Glomerular visceral epithelial cell (primary cell): ENCODE measurements around the gene RNU1-3.
"Not testable (repeated sequence)": the region's sequence is repeated elsewhere in the genome, so short reads cannot be mapped to it uniquely, and the experiment has no call there.

ENCODE experiments used
- DNase-seq: peaks from one replicate; pipeline ENCODE4 v3.0.0-alpha.2; 2016; ENCODE audit errors: extremely low spot score

The RNU1-3 gene

DNA sequence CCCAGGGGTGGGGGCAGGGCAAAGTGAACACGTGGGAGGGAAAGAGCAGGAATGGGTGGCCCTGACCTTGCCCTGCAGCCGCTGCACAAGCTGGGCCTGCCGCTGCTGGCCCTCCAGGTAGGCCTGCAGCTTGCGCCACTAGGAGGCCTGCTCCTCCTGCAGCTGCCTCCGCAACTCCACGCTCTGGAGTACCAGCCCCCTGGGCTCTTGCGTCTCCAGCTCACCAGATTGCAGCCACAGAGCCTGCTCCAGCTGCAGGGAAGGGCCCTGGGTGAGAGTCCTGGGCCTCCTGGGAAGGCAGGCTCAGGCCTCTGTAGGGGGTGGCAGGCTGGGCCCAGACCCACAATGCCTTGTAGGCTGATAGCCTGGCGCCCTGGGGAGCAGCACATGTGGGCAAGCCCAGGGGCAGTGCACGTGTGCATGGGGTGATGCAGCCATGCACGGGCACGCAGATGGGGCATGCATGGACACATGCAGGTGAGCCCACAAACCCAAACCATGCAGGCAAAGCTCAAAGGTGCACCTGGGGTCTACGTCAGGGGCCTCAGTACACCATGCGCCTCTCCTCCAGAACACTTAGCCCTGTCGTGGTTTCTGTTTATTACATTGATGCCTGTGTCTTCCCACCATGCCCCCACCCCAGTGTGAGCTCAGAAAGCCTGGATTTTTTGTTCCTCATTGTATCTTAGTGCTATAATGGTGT, 9.6 kb downstream of the RNU1-3 start:
- DNase-seq, result not testable (repeated sequence)

DNA sequence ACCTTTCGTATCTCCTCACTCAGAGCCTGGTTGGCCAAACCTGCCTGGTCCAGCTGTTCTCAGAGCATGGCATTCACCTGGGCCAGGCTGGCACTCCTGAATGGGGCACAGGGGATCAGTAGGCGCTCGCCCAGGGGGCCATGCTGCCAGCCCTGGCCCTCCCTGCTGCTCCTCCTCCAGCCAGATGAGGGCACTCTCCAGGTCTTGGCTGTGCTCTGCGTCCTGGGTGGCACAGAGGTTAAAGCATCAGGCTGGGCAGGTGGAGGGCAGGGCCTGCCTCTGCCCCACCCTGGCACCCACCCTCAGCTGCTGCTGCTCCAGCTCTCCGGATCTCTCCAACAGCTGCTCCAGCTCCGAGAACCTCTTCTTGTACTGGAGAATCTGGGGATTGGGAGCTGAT, 10.2 kb downstream of the RNU1-3 start:
- not testable (repeated sequence) for DNase-seq

DNA sequence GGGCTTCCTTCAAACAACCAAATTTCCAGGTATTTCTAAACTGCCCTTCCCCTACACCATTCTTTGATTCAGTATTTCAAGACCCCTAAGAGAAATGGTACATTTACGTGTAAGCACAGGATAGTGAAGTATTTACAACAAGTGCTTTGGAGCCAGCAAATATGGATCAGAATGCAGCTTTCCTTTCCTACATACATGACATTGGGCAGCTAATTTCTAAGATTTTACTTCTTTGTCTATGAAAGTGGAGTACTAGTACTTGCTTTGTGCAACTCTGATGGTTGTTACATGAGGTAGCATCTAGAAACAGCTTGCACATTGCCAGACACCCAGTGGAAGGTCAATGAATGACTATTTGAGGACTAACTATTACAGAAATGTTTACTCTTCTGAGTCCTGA, 15.2 kb downstream of the RNU1-3 start:
- DNase-seq, result not testable (repeated sequence)

DNA sequence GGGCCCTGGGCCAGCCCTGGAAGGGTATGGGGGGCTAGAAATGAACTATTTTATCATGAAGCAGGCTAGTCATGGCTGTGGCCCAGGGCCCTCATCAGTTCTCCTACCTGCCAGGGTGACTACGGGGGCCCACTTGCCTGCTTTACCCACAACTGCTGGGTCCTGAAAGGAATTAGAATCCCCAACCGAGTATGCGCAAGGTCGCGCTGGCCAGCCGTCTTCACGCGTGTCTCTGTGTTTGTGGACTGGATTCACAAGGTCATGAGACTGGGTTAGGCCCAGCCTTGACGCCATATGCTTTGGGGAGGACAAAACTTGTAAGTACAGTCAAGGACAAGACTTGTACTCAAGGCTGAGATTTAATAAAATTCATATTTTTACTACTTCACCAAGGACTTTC, 16.8 kb downstream of the RNU1-3 start:
- not testable (repeated sequence) for DNase-seq

DNA sequence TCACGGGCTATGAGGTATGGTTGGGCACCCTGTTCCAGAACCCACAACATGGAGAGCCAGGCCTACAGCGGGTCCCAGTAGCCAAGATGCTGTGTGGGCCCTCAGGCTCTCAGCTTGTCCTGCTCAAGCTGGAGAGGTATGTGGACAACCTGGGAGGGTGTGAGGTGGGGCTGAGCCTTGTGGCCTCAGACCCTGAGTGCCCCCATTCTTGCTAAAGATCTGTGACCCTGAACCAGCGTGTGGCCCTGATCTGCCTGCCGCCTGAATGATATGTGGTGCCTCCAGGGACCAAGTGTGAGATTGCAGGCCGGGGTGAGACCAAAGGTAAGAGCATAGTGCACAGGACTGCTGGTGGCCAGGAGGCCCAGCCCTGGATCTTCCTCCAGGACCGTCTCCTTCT, 17.4 kb downstream of the RNU1-3 start:
- DNase-seq, result not testable (repeated sequence)

DNA sequence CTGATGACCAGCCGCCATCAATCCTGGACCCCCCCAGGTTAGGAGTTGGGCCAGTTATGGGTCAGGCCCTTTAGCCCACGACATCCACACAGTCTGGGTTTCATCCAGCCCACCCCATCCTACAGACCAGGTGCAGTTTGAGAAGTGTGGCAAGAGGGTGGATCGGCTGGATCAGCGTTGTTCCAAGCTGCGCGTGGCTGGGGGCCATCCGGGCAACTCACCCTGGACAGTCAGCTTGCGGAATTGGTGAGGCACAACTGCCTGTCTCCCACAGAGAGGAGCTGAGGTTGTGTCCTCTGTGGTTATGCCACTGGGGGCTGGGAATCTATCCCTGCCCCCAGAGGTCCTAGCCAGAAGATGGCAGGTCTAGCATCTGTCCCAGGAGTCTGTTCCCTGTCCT, 18.0 kb downstream of the RNU1-3 start:
- DNase-seq, result not testable (repeated sequence)

DNA sequence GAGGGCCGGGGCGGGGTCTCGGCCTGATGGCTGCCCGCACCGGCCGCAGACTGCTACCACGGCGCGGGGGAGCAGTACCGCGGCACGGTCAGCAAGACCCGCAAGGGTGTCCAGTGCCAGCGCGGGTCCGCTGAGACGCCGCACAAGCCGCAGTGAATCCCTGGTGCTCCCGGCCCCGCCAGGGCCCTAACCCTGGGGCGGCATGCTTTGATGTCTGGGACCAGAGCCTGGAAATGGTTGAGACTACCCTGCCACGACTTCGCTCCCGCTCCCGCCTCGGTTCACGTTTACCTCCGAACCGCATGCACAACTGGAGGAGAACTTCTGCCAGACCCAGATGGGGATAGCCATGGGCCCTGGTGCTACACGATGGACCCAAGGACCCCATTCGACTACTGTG, 18.5 kb downstream of the RNU1-3 start:
- DNase-seq, result not testable (repeated sequence)

DNA sequence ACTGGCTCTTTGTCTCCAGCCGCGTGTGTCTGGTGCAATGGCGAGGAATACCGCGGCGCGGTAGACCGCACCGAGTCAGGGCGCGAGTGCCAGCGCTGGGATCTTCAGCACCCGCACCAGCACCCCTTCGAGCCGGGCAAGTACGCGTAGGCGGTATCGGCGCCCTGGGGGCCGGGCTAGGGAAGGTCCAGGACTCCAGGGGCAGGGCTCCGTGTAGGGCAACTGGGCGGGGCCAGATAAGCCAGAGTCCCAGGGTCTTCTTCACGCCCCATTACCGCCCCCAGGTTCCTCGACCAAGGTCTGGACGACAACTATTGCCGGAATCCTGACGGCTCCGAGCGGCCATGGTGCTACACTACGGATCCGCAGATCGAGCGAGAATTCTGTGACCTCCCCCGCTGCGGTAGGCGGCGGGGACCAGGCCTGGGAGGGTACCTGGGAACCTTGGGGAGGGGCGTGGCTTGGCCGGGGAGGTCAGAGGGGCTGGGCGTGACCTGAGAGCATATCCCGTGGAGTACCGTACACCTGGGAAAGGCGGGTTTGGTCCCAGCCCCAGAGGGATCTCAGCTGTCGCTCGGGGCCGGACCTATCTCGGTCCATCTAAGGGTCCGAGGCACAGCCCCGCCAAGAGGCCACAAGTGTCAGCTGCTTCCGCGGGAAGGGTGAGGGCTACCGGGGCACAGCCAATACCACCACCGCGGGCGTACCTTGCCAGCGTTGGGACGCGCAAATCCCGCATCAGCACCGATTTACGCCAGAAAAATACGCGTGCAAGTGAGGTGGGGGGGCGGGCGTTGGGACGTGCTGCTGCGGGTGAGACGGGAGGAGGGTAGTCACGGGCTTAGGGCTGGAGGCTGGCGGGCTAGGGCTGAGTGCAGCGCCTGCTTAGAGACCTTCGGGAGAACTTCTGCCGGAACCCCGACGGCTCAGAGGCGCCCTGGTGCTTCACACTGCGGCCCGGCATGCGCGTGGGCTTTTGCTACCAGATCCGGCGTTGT, 19.3 kb downstream of the RNU1-3 start:
- DNase-seq, result not testable (repeated sequence)

DNA sequence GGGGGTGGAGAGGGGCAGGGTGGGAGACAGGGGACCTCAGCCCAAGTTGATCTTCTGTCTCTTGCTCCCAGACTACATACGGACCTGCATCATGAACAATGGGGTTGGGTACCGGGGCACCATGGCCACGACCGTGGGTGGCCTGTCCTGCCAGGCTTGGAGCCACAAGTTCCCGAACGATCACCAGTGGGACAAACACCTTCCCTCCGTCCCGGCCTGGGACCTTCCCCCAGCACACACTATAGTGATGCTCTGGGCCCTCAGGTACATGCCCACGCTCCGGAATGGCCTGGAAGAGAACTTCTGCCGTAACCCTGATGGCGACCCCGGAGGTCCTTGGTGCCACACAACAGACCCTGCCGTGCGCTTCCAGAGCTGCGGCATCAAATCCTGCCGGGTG, 20.0 kb downstream of the RNU1-3 start:
- DNase-seq, result not testable (repeated sequence)

DNA sequence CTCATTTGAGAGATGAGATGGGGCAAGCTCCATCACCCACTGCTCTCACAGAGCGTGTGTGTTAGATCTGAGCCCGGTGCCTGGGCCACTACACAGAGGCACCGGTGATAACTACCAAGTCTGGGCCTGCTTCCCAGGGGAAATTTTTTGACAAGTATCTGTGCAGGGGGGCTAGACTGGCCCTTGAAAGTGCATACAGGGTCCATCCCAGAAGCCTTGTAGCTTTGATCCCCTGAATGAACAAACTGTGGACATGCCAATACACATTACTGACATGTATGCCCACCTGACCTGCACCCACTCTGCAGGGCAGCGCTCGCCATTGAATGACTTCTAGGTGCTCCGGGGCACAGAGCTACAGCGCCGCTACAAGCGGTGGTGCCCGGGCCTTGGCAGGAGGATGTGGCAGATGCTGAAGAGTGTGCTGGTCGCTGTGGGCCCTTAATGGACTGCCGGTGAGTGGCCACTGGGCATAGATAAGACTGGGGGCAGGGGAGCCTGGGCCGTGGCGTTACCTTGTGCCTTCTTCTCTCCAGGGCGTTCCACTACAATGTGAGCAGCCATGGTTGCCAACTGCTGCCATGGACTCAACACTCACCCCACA, 20.6 kb downstream of the RNU1-3 start:
- DNase-seq, result not testable (repeated sequence)

DNA sequence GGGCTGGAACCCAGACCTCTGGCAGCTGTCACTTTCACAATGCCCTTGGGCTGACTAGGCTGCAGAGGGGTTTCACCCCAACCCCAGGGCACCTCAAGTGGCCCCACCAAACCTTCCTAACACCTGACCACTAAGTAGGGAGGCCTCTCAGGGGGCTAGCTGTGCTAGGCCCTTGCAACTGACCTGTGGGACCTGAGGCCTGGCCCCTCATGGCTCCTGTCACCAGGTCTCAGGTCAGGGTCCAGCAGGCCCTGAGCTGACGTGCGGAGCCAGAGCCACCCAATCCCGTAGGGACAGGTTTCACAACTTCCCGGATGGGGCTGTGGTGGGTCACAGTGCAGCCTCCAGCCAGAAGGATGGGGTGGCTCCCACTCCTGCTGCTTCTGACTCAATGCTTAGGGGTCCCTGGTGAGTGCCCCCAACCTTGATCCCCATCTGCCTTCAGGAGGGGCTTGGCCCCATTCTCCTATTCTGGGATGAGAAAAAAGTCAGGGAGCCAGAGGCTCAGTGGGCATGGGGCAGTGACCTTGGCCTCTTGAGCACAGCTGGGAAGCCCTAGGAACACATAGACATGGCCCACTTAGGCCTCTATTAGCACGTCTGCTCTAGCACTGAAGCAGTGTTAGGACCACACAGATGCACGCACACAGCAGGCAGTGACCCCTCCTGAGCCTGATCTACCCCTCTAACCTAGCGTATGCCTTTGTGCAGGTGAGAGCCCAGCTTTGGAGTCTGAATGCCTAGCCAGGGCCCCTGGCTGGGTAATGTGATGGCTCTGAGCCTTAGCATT, 21.3 kb downstream of the RNU1-3 start:
- not testable (repeated sequence) for DNase-seq

DNA sequence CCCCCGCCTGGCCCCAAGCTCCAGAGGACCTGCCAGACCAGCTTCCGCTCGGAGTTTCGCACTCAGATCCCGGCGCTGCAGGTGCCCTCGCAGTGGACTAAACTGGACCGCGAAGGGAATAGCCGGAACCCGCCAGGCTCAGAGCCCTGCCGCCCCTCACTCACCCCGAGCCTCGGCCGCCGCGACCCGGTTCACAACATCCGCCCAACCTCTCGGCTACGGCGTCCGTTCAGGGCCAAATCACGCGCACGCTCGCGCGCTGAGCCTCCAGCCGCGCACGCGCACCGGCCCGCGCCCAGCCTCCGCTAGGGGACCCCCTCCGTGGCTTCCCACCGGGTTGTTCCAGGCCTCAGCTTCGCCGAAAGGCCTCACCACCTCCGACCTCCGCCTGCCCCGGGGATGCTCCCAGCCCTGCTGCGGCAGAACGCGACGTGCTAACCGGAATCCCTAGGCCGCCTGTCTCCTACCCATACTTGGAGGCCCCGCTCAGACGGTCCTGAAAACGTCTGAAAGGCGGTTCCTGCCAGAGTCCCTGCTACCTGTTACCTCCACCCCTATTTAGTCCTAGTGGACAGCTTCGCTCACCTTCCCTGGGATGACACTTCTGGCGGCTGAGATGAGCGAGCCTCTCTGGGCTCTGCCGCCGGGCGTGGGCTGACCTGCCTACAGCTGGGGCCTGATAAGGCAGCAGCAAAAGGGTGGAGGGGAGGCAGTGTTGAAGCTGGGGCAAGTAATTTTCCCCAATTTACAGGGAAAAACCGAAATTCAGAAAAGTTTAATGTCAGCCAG, 22.1 kb downstream of the RNU1-3 start:
- DNase-seq, result peak; percentile 91

DNA sequence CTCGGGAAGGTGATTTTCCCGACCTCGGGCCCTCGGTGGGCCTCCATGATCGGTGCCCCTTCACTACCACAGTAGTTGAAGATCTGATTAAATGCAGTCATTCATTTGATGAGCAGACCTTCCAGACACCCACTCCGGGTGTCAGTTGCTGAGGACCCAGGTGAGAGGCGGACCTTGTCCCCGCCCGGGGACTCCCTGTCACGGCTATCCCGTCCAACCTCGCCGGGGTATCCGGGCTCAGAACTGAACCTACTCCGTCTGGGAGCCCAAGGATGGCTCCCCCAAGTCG, 22.6 kb downstream of the RNU1-3 start:
- no peak for DNase-seq

DNA sequence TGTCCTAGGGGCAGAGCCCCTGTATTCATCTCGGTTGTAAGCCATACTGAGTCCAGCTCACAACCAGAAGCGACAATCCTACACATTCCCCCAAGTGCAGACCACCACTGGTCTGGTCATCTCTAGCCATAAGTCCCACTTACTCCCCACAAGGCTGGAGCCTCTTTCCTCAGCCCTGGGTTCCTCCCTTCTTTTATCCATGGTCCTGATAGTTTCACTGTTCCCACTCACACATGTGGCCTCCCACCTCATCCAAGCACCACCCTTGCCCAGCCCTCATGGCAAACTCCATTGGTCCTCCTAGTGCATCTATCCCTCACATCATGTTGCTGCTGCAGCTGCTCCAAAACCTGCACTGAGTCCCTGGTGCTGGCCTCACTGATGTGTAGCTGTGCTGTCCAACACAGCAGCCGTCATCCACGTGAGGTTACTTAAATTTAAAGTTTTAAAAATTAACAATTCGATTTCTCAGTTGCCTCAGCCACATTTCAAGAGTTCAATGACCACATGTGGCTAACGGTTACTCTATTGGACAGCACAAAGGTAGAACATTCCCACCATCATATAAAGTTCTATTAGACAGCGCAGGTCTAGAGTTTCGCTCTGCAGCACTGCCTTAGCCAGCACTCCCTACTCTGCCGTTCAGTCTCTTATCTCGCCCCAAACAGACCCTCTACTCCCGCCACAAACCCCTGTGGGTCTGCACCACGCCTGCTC, 23.1 kb downstream of the RNU1-3 start:
- DNase-seq, result not testable (repeated sequence)

DNA sequence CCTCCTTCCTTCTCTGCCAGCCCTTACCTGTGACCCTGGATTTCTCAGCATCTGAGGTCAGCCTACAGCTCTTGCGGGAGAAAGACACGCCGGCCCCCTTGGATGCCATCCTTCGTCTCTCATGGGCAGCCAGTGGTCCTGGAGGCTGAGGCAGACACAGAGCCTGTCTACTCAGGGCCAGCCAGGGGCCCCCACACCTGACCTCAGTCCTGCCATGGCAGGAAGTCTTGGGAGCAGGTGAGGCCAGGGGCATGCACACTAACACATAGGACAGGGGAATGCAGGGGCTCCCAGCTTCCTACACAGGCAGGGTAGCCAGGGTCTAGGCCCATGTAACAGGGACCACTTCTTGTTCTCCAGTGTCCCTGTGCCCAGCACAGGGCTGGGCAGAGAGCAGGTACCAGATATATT, 23.7 kb downstream of the RNU1-3 start:
- DNase-seq, result not testable (repeated sequence)

DNA sequence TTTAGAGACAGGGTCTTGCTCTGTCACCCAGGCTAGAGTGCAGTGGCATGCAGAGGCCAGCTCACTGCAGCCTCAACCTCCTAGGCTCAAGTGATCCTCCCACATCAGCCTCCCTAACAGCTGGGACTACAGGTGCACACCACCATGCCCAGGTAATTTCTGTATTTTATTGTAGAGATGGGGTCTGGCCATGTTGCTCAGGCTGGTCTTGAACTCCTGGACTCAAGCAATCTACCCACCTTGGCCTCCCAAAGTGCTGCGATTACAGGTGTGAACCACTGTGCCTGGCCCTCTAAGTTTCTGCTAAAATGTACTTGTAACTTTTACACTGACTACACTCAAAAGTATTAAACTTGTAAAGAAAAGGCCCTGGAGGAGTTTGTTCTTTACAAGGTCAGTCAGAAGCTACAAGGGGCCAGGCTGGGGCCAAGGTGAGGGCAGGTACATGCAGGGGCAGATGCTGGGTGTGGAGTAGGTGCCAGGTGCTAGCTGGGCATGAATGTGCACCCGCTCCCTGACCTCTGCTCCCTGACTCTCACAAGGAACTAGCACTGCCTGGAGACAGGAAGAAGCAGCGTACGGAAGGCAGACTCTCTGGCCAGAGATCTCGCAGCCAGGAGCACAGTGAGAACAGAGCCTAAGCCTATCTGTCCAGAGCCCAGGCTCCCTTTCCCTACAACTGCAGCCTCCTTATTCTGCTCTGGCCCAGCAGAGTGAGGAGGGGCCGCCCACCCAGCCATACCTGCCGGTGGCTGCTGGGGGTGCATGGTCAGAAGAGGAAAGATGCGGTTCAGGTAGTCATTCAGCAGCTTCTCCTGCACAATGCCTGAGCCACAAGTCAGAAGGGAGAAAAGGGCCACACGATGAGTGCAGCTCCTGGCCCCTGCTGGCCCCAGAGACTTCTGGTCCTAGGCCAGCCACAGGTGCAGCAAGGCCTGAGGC, 24.5 kb downstream of the RNU1-3 start:
- DNase-seq, result not testable (repeated sequence)

DNA sequence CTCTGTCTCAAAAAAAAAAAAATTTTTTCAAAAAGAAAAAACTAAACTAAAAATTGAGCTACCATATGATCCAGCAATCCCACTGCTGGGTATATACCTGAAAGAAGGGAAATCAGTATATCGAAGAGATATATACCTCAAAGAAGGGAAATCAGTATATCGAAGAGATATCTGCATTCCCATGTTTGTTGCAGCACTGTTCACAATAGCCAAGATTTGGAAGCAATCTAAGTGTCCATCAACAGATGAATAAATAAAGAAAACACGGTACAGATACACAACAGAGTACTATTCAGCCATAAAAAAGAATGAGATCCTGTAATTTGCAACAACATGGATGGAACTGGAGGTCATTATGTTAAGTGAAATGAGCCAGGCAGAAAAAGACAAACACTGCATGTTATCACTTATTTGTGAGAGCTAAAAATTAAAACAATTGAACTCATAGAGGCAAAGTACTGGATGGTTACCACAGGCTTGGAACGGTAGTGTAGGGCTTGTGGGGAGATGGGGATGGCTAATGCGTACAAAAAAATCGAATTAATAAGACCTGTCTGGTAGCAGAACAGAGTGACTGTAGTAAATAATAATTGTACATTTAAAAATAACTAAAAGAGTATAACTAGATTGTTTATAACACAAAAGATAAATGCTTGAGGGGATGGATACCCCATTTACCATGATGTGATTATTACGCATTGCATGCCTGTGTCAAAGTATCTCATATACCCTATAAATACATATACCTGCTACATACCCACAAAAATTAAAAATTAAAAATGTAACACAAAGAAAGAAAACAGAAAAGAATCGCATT, 25.4 kb downstream of the RNU1-3 start:
- not testable (repeated sequence) for DNase-seq
